ENCODE results near the gene SLC44A1.

Gene SLC44A1

GRCh38 chr9:105244003-105244733 is at the start of gene SLC44A1:
Gene SLC44A1 (plus strand): TSS chr9:105244651. CDS start chr9:105244869, 218 bp downstream.
- peak; percentile 96 for DNase-seq

GRCh38 chr9:105195259-105195658 is 49.2 kb upstream of the SLC44A1 start:
- DNase-seq = peak; percentile 34

GRCh38 chr9:105198023-105198422 is 46.4 kb upstream of the SLC44A1 start:
- no peak for DNase-seq

GRCh38 chr9:105198865-105199264 is 45.6 kb upstream of the SLC44A1 start:
- DNase-seq = no peak

GRCh38 chr9:105204416-105204815 is 40.0 kb upstream of the SLC44A1 start:
- no peak for DNase-seq

- no peak for DNase-seq
Observed at GRCh38 chr9:105205787-105206495, 38.5 kb upstream of the SLC44A1 start.

- DNase-seq = peak; percentile 84
Observed at GRCh38 chr9:105206496-105206820, 38.0 kb upstream of the SLC44A1 start.

GRCh38 chr9:105206821-105207699 is 37.4 kb upstream of the SLC44A1 start:
- no peak for DNase-seq

GRCh38 chr9:105216440-105217178 is 27.8 kb upstream of the SLC44A1 start:
- DNase-seq = peak; percentile 20

GRCh38 chr9:105218673-105219072 is 25.8 kb upstream of the SLC44A1 start:
- DNase-seq = peak; percentile 92

- DNase-seq = peak; percentile 3
Observed at GRCh38 chr9:105219291-105219805, 25.1 kb upstream of the SLC44A1 start.

- DNase-seq = no peak
Observed at GRCh38 chr9:105220451-105220850, 24.0 kb upstream of the SLC44A1 start.

- no peak for DNase-seq
Observed at GRCh38 chr9:105223544-105224140, 20.8 kb upstream of the SLC44A1 start.

GRCh38 chr9:105226055-105226454 is 18.4 kb upstream of the SLC44A1 start:
- DNase-seq = no peak

GRCh38 chr9:105232207-105232606 is 12.2 kb upstream of the SLC44A1 start:
- DNase-seq = no peak

GRCh38 chr9:105233873-105234272 is 10.6 kb upstream of the SLC44A1 start:
- no peak for DNase-seq

- DNase-seq = no peak
Observed at GRCh38 chr9:105236261-105236660, 8.2 kb upstream of the SLC44A1 start.

- DNase-seq = no peak
Observed at GRCh38 chr9:105237246-105237645, 7.2 kb upstream of the SLC44A1 start.

- no peak for DNase-seq
Observed at GRCh38 chr9:105238302-105238701, 6.1 kb upstream of the SLC44A1 start.

- DNase-seq = no peak
Observed at GRCh38 chr9:105241356-105242043, 3.0 kb upstream of the SLC44A1 start.

- DNase-seq = no peak
Observed at GRCh38 chr9:105242062-105242461, 2.4 kb upstream of the SLC44A1 start.

GRCh38 chr9:105242557-105242956 is 1.9 kb upstream of the SLC44A1 start:
- no peak for DNase-seq

All from NCI-H1105 (cell line).